ENCODE measurements around the gene TTLL13. TPM values are rescaled to one million over a fixed set of nuclear protein-coding genes. Genes with fewer than 3 reads are reported as not detected.
"Not testable (repeated sequence)": the region's sequence is repeated elsewhere in the genome, so short reads cannot be mapped to it uniquely, and the experiment has no call there.

TTLL13 gene
- total RNA-seq, 4 donors from 2014 or later: 0.63 TPM; not detected in 3

DNA sequence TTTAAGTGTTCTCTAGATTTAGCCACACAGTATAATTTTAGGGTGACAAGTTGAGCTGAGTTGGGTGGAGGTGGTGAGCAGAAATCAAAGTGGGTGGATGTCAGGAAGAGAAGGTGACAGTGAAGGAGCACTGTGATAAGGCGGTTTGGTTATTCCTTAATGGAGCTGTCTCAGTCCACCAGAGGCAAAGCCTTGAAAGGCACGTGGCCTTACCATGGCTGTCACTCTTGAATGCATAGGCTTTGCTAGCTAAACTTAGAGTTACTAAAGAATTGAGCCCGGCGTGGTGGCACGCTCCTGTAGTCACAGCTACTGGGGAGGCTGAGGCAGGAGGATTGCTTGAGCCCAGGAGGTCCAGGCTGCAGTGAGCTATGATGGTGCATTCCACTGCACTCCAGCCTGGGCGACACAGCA is 560 bp upstream of the TTLL13 start:
- no peak for TF ChIP-seq POLR2A (IDR thresholded peaks at IDR 0.05)
- no peak for TF ChIP-seq CTCF (IDR thresholded peaks at IDR 0.05)
- intact Hi-C loops (cut with DNase I; ENCODE audit: low total_unique reads): loop anchor here (2.0 kb wide), 2 partner anchors 16 to 36 kb away; partner anchors contain the start of gene CIB1
- WGBS, 2 donors: 70 to 72% methylated on average over 6 of the region's 6 CpGs
- DNase-seq (ENCODE audit: low spot score in 2 of 2): no peak
- H3K4me3 ChIP-seq (ENCODE audit: low read depth, poor library complexity, severe bottlenecking): no peak overlapping the region

DNA sequence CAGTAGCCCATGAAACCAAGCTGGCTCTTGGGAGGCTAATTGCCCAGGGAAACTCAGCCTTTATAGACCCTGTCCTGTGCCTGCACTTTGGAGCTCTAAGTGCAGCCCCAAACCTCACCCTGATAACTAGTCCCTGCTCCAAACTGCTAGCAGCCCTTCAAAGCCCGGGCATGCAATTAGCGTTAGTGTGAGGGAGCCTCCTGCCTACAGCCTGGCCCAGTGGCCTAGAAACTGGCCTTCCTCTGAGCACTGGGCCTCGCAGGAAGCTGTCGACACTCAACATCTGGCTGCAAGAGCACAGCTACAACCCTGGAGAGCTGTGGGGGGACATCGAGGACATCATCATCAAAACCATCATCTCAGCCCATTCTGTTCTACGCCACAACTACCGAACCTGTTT is 8.4 kb downstream of the TTLL13 start:
- 82 to 86% methylated on average over 7 of the region's 7 CpGs for WGBS, 2 donors
- DNase-seq (ENCODE audit: low spot score in 2 of 2): no peak
- intact Hi-C loops (cut with DNase I; ENCODE audit: low total_unique reads): no loop called here
- no peak for TF ChIP-seq CTCF (IDR thresholded peaks at IDR 0.05)
- TF ChIP-seq POLR2A (IDR thresholded peaks at IDR 0.05): no peak
- H3K4me3 ChIP-seq (ENCODE audit: low read depth, poor library complexity, severe bottlenecking): no peak overlapping the region

DNA sequence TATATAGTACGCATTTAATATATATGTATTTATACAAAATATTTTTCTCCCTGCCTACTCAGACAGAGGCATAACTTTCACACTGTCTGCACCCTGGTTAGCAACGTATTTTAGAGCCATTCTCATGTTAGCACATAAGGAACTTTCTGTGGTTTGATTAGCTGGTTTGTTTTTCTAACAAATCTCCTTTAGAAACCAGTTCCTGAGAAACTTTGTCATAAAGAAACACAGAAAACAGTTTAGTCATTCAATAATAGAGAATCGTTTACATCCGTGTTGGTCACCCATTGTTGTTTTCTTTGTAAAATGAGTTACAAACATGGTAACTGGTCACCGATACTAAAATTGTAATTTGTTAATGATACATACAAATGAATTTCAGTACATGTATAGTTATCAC is 10.2 kb downstream of the TTLL13 start:
- H3K4me3 ChIP-seq (ENCODE audit: low read depth, poor library complexity, severe bottlenecking): no peak overlapping the region
- 80 to 88% methylated on average over 5 of the region's 5 CpGs for WGBS, 2 donors
- no peak for DNase-seq (ENCODE audit: low spot score in 2 of 2)
- no peak for TF ChIP-seq POLR2A (IDR thresholded peaks at IDR 0.05)
- TF ChIP-seq CTCF (IDR thresholded peaks at IDR 0.05): no peak
- intact Hi-C loops (cut with DNase I; ENCODE audit: low total_unique reads): no loop called here

DNA sequence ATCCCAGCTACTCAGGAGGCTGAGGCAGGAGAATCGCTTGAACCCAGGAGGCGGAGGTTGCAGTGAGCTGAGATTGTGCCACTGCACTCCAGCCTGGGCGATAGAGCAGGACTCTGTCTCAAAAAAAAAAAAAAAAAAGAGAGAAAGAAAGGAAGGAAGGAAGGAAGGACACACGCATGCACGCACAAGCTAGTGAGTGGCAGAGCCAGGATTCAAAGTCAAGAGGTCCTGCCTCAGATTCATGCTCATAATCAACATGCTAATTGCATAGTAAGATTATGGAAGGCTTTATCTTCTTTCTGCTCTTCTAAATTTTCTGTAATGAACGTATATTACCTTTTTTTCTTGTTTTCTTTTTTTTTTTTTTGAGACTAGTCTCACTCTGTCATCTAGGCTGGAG is 11.4 kb downstream of the TTLL13 start:
- DNase-seq (ENCODE audit: low spot score in 2 of 2); H3K4me3 ChIP-seq (ENCODE audit: low read depth, poor library complexity, severe bottlenecking); intact Hi-C loops (cut with DNase I; ENCODE audit: low total_unique reads): not testable (repeated sequence)
- 83 to 90% methylated on average over 6 of the region's 6 CpGs for WGBS, 2 donors

DNA sequence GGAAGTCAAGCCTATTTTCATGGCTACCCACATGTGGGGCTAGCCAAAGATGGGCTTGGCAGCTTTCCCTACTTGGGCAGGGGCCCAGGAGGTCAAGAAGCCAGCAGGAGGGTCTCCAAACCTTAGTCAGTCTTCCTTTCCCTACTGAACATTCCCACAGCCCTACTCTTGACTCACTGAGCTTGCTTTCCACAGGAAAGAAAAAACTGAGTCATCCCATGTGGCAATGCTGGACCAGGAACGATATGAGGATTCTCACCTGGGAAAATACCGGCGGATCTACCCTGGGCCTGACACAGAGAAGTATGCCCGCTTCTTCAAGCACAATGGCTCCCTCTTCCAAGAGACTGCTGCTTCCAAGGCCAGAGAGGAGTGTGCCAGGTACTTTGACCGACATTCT is 12.5 kb downstream of the TTLL13 start:
- intact Hi-C loops (cut with DNase I; ENCODE audit: low total_unique reads): no loop called here
- TF ChIP-seq CTCF (IDR thresholded peaks at IDR 0.05) (no peak), POLR2A (IDR thresholded peaks at IDR 0.05) (no peak)
- WGBS, 2 donors: 70 to 82% methylated on average over 5 of the region's 5 CpGs
- H3K4me3 ChIP-seq (ENCODE audit: low read depth, poor library complexity, severe bottlenecking): no peak overlapping the region
- DNase-seq (ENCODE audit: low spot score in 2 of 2): no peak

DNA sequence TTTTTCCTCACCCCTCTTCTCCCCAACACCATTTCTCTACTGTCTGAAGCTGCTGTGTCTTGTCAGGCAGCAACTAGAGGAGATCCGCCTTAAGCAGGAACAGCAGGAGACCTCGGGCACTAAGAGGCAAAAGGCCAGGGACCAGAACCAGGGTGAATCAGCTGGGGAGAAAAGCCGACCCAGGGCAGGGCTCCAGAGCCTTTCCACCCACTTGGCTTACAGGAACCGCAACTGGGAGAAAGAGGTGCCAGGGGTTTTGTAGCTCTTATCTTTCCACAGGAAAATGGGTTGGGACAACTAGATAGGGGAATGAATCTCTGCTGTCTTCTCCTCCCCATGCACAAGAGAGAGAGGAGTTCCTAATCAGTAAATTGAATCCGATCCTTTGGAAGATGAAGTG is 13.1 kb downstream of the TTLL13 start:
- TF ChIP-seq POLR2A (IDR thresholded peaks at IDR 0.05): no peak
- no peak for TF ChIP-seq CTCF (IDR thresholded peaks at IDR 0.05)
- WGBS, 2 donors: 56 to 57% methylated on average over 5 of the region's 5 CpGs
- no peak overlapping the region for H3K4me3 ChIP-seq (ENCODE audit: low read depth, poor library complexity, severe bottlenecking)
- no peak for DNase-seq (ENCODE audit: low spot score in 2 of 2)
- intact Hi-C loops (cut with DNase I; ENCODE audit: low total_unique reads): no loop called here

All from lower leg skin (tissue), 4 donors.